WTC11 (cell line): ENCODE measurements around the gene UBTD1. TPM values are rescaled to one million over a fixed set of nuclear protein-coding genes. Genes with fewer than 3 reads are reported as not detected.

Experiments
- ATAC-seq: fragments of 200-7000 bp; cut with Tn5 transposase; 2 replicates; pipeline ENCODE4 v1.10.0; 2021; ENCODE audit warnings: mild to moderate bottlenecking, moderate library complexity
- CTCF ChIA-PET: fragments of 300-600 bp; sonication (Branson Sonifier 250); formaldehyde crosslinking; loops from one replicate; lab custom pipeline; 2021; ENCODE audit warnings: antibody characterized with exemption; lab: Charles Lee
- POLR2A ChIA-PET: fragments of 350-600 bp; sonication (Branson Sonifier 250); formaldehyde crosslinking; loops from one replicate; lab custom pipeline; 2021; ENCODE audit warnings: antibody characterized with exemption; lab: Charles Lee
- DNase-seq: peaks from one replicate; pipeline ENCODE4 v3.0.0; 2021; ENCODE audit warnings: low spot score
- H3K27ac Mint-ChIP-seq: 2 replicates; pipeline ENCODE4 v1.8.0; 2021; ENCODE audit warnings: mixed read lengths
- H3K27me3 Mint-ChIP-seq: 2 replicates; pipeline ENCODE4 v1.8.0; 2021; ENCODE audit warnings: low read depth, mild to moderate bottlenecking, moderate library complexity, mixed read lengths
- H3K36me3 Mint-ChIP-seq: 2 replicates; pipeline ENCODE4 v1.8.0; 2021; ENCODE audit warnings: mixed read lengths
- H3K4me1 Mint-ChIP-seq: 2 replicates; pipeline ENCODE4 v1.8.0; 2022; ENCODE audit warnings: mixed read lengths
- H3K4me3 Mint-ChIP-seq: 2 replicates; pipeline ENCODE4 v1.8.0; 2021; ENCODE audit warnings: mild to moderate bottlenecking, moderate library complexity, mixed read lengths
- H3K9me3 Mint-ChIP-seq: 2 replicates; pipeline ENCODE4 v1.8.0; 2021; ENCODE audit warnings: mixed read lengths
- AR ChIP-seq: fragments of 250-450 bp; sonication (Bioruptor Pico); IDR thresholded peaks from 2 replicates; pipeline ENCODE4 v1.9.0; 2021; ENCODE audit warnings: mild to moderate bottlenecking
- ELF4 ChIP-seq: sonication (generic); formaldehyde crosslinking; IDR thresholded peaks from 2 replicates; pipeline ENCODE4 v1.8.1; 2022; ENCODE audit warnings: low read depth, mild to moderate bottlenecking, moderate library complexity, missing genetic modification reagents
- IRF2 ChIP-seq: sonication (generic); formaldehyde crosslinking; IDR thresholded peaks from 2 replicates; pipeline ENCODE4 v1.8.0; 2022; ENCODE audit warnings: low read depth, missing genetic modification reagents, borderline replicate concordance
- JAZF1 ChIP-seq: fragments of 250-450 bp; sonication (Bioruptor Pico); IDR thresholded peaks from 2 replicates; pipeline ENCODE4 v1.9.0; 2021; ENCODE audit warnings: moderate library complexity, mild to moderate bottlenecking, inconsistent platforms
- JUN ChIP-seq: sonication (generic); formaldehyde crosslinking; IDR thresholded peaks from 2 replicates; pipeline ENCODE4 v1.8.0; 2023; ENCODE audit warnings: mild to moderate bottlenecking, missing genetic modification reagents
- KAT7 ChIP-seq: sonication (generic); formaldehyde crosslinking; IDR thresholded peaks from 2 replicates; pipeline ENCODE4 v1.8.1; 2023; ENCODE audit warnings: missing genetic modification reagents, mild to moderate bottlenecking, borderline replicate concordance
- NR3C1 ChIP-seq: sonication (generic); formaldehyde crosslinking; conservative IDR thresholded peaks from 2 replicates; pipeline ENCODE4 v1.8.1; 2023; ENCODE audit warnings: low read depth, mild to moderate bottlenecking, missing genetic modification reagents
- OVOL2 ChIP-seq: fragments of 250-450 bp; sonication (Bioruptor Pico); IDR thresholded peaks from 2 replicates; pipeline ENCODE4 v1.9.0; 2021; ENCODE audit warnings: mild to moderate bottlenecking, borderline replicate concordance
- RELA ChIP-seq: sonication (generic); formaldehyde crosslinking; IDR thresholded peaks from 2 replicates; pipeline ENCODE4 v1.8.1; 2022; ENCODE audit warnings: missing genetic modification reagents, mild to moderate bottlenecking, borderline replicate concordance
- SMAD3 ChIP-seq: sonication (generic); formaldehyde crosslinking; IDR thresholded peaks from 2 replicates; pipeline ENCODE4 v1.8.0; 2022; ENCODE audit warnings: missing genetic modification reagents, mild to moderate bottlenecking, borderline replicate concordance
- SMAD4 ChIP-seq: sonication (generic); formaldehyde crosslinking; IDR thresholded peaks from 2 replicates; pipeline ENCODE4 v1.8.0; 2022; ENCODE audit warnings: mild to moderate bottlenecking, missing genetic modification reagents
- SOX15 ChIP-seq: fragments of 250-450 bp; sonication (Bioruptor Pico); IDR thresholded peaks from 2 replicates; pipeline ENCODE4 v1.9.0; 2021; ENCODE audit warnings: mild to moderate bottlenecking
- SP1 ChIP-seq: sonication (generic); formaldehyde crosslinking; conservative IDR thresholded peaks from 2 replicates; pipeline ENCODE4 v1.8.1; 2022; ENCODE audit warnings: missing genetic modification reagents
- TP53 ChIP-seq: sonication (generic); formaldehyde crosslinking; IDR thresholded peaks from 2 replicates; pipeline ENCODE4 v1.8.1; 2023; ENCODE audit warnings: mild to moderate bottlenecking, missing genetic modification reagents
- ZBTB21 ChIP-seq: sonication (generic); formaldehyde crosslinking; IDR thresholded peaks from 2 replicates; pipeline ENCODE4 v1.8.1; 2023; ENCODE audit warnings: mild to moderate bottlenecking, missing genetic modification reagents, borderline replicate concordance
- ZNF121 ChIP-seq: sonication (generic); formaldehyde crosslinking; IDR thresholded peaks from 2 replicates; pipeline ENCODE4 v1.8.0; 2023; ENCODE audit warnings: missing genetic modification reagents
- ZNF138 ChIP-seq: sonication (generic); formaldehyde crosslinking; conservative IDR thresholded peaks from 2 replicates; pipeline ENCODE4 v1.8.1; 2022; ENCODE audit warnings: mild to moderate bottlenecking, moderate library complexity, missing genetic modification reagents
- ZNF281 ChIP-seq: sonication (generic); formaldehyde crosslinking; IDR thresholded peaks from 2 replicates; pipeline ENCODE4 v1.8.0; 2023; ENCODE audit warnings: mild to moderate bottlenecking, missing genetic modification reagents
- ZNF317 ChIP-seq: sonication (generic); formaldehyde crosslinking; IDR thresholded peaks from 2 replicates; pipeline ENCODE4 v1.8.1; 2023; ENCODE audit warnings: low read depth, mild to moderate bottlenecking, moderate library complexity, missing genetic modification reagents, borderline replicate concordance
- ZNF423 ChIP-seq: fragments of 250-450 bp; sonication (Bioruptor Pico); IDR thresholded peaks from 2 replicates; pipeline ENCODE4 v2.1.2; 2022; ENCODE audit warnings: mild to moderate bottlenecking, moderate library complexity
- ZNF671 ChIP-seq: fragments of 250-450 bp; sonication (Bioruptor Pico); IDR thresholded peaks from 2 replicates; pipeline ENCODE4 v1.8.0; 2021; ENCODE audit warnings: mild to moderate bottlenecking
- total RNA-seq: library from RNA; stranded (reverse); gene quantifications from 3 replicates; pipeline ENCODE4 v1.2.3, GENCODE V29; 2021
- TF ChIP-seq, protein P1 (sequence below): fragments of 200-600 bp; IDR thresholded peaks from 2 replicates; pipeline ENCODE4 v1.8.0; 2022; ENCODE audit warnings: antibody characterized with exemption
- TF ChIP-seq, protein P2 (sequence below): sonication (generic); formaldehyde crosslinking; conservative IDR thresholded peaks from 2 replicates; pipeline ENCODE4 v1.8.1; 2023; ENCODE audit warnings: mild to moderate bottlenecking, low read depth, missing genetic modification reagents, moderate library complexity
- TF ChIP-seq, protein P3 (sequence below): sonication (generic); formaldehyde crosslinking; IDR thresholded peaks from 2 replicates; pipeline ENCODE4 v1.8.0; 2023; ENCODE audit warnings: missing genetic modification reagents, mild to moderate bottlenecking, borderline replicate concordance

The UBTD1 gene
- total RNA-seq, 1 experiment from 2014 or later, result 35.7 TPM

DNA sequence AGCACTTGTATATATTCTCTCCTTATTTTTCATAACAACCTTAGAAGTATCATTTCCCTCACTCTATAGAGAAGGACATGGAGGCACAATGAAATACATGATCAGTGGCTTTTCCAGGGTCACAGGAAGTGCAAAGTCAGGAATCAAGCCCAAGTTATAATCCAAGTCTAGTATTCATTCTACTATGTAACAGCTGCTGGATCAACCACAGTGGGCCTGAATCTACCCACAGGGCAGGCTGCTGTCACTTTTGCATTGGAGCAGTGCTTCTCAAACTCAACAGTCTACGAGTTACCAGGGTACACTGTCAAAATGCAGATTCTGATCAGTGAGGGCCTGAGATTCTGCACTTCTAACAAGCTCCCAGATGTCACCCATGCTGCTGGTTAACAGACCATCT, 34.5 kb upstream of the UBTD1 start:
- Mint-ChIP-seq H3K4me3 (no peak overlapping the region), H3K36me3 (peaks cover 77% of the 10 kb centered on the region), H3K27ac (peak overlapping the region; percentile 60), H3K27me3 (no peaks in the 10 kb centered on the region), H3K9me3 (no peaks in the 10 kb centered on the region), H3K4me1 (no peaks in the 10 kb centered on the region)
- CTCF ChIA-PET, result interaction anchor here (0.6 to 2.6 kb wide), 35 partner anchors 10 to 245 kb away, joined by 3 to 21 read pairs (median 4); partner anchors contain the start of genes ANKRD2, HOGA1, RRP12 and UBTD1
- TF ChIP-seq SMAD4 (CRISPR knock-in tag) (no peak), TP53 (CRISPR knock-in tag) (no peak), SMAD3 (CRISPR knock-in tag) (no peak), ZNF317 (CRISPR knock-in tag) (no peak), RELA (CRISPR knock-in tag) (no peak), JUN (CRISPR knock-in tag) (no peak), SP1 (CRISPR knock-in tag) (no peak), KAT7 (no peak), ZBTB21 (CRISPR knock-in tag) (no peak), ZNF121 (CRISPR knock-in tag) (no peak), ZNF423 (no peak), IRF2 (no peak), NR3C1 (CRISPR knock-in tag) (no peak), ZNF671 (CRISPR knock-in tag) (no peak), ZNF281 (CRISPR knock-in tag) (no peak), OVOL2 (CRISPR knock-in tag) (no peak), JAZF1 (CRISPR knock-in tag) (no peak)
- TF ChIP-seq, protein P1, sequence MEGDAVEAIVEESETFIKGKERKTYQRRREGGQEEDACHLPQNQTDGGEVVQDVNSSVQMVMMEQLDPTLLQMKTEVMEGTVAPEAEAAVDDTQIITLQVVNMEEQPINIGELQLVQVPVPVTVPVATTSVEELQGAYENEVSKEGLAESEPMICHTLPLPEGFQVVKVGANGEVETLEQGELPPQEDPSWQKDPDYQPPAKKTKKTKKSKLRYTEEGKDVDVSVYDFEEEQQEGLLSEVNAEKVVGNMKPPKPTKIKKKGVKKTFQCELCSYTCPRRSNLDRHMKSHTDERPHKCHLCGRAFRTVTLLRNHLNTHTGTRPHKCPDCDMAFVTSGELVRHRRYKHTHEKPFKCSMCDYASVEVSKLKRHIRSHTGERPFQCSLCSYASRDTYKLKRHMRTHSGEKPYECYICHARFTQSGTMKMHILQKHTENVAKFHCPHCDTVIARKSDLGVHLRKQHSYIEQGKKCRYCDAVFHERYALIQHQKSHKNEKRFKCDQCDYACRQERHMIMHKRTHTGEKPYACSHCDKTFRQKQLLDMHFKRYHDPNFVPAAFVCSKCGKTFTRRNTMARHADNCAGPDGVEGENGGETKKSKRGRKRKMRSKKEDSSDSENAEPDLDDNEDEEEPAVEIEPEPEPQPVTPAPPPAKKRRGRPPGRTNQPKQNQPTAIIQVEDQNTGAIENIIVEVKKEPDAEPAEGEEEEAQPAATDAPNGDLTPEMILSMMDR, result no peak
- TF ChIP-seq, protein P2, sequence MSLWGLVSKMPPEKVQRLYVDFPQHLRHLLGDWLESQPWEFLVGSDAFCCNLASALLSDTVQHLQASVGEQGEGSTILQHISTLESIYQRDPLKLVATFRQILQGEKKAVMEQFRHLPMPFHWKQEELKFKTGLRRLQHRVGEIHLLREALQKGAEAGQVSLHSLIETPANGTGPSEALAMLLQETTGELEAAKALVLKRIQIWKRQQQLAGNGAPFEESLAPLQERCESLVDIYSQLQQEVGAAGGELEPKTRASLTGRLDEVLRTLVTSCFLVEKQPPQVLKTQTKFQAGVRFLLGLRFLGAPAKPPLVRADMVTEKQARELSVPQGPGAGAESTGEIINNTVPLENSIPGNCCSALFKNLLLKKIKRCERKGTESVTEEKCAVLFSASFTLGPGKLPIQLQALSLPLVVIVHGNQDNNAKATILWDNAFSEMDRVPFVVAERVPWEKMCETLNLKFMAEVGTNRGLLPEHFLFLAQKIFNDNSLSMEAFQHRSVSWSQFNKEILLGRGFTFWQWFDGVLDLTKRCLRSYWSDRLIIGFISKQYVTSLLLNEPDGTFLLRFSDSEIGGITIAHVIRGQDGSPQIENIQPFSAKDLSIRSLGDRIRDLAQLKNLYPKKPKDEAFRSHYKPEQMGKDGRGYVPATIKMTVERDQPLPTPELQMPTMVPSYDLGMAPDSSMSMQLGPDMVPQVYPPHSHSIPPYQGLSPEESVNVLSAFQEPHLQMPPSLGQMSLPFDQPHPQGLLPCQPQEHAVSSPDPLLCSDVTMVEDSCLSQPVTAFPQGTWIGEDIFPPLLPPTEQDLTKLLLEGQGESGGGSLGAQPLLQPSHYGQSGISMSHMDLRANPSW (CRISPR knock-in tag), result no peak
- POLR2A ChIA-PET, result no interaction called here
- ATAC-seq (no peak), DNase-seq (no peak)

DNA sequence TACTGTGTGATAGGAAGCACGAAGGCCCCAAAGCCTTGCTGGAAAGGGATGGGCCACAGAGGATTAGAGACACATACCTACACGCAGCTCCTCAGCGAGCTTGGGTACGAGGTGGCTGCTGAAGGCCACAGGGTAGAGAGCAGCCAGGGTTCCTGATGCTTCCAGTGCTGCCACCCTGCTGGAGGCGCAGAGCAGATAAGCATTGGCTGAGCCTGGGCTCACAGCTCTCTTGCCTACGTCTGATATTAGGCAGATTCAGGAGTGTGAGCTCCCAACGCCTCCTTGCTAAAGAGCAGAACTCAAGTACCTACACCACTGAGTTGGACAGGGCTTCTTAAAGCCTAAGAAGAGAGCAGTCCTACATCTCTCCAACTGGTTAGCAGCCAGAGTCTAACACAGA, 32.7 kb upstream of the UBTD1 start:
- no peaks in the 10 kb centered on the region for H3K9me3 Mint-ChIP-seq
- ATAC-seq (no peak), DNase-seq (no peak)
- H3K4me3 Mint-ChIP-seq, result no peak overlapping the region
- no peaks in the 10 kb centered on the region for H3K27me3 Mint-ChIP-seq
- H3K36me3 Mint-ChIP-seq, result peaks cover 75% of the 10 kb centered on the region
- ChIA-PET POLR2A (no interaction called here), CTCF (interaction anchor here (1.2 to 2.0 kb wide), 3 partner anchors 69 to 146 kb away, joined by 3 to 6 read pairs (median 3); no protein-coding TSS in a partner anchor)
- no peak overlapping the region for H3K27ac Mint-ChIP-seq
- no peaks in the 10 kb centered on the region for H3K4me1 Mint-ChIP-seq
- TF ChIP-seq ZNF138 (CRISPR knock-in tag) (no peak), SOX15 (CRISPR knock-in tag) (no peak), ELF4 (CRISPR knock-in tag) (no peak), AR (CRISPR knock-in tag) (no peak)
- TF ChIP-seq, protein P3, sequence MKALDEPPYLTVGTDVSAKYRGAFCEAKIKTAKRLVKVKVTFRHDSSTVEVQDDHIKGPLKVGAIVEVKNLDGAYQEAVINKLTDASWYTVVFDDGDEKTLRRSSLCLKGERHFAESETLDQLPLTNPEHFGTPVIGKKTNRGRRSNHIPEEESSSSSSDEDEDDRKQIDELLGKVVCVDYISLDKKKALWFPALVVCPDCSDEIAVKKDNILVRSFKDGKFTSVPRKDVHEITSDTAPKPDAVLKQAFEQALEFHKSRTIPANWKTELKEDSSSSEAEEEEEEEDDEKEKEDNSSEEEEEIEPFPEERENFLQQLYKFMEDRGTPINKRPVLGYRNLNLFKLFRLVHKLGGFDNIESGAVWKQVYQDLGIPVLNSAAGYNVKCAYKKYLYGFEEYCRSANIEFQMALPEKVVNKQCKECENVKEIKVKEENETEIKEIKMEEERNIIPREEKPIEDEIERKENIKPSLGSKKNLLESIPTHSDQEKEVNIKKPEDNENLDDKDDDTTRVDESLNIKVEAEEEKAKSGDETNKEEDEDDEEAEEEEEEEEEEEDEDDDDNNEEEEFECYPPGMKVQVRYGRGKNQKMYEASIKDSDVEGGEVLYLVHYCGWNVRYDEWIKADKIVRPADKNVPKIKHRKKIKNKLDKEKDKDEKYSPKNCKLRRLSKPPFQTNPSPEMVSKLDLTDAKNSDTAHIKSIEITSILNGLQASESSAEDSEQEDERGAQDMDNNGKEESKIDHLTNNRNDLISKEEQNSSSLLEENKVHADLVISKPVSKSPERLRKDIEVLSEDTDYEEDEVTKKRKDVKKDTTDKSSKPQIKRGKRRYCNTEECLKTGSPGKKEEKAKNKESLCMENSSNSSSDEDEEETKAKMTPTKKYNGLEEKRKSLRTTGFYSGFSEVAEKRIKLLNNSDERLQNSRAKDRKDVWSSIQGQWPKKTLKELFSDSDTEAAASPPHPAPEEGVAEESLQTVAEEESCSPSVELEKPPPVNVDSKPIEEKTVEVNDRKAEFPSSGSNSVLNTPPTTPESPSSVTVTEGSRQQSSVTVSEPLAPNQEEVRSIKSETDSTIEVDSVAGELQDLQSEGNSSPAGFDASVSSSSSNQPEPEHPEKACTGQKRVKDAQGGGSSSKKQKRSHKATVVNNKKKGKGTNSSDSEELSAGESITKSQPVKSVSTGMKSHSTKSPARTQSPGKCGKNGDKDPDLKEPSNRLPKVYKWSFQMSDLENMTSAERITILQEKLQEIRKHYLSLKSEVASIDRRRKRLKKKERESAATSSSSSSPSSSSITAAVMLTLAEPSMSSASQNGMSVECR, result no peak
